NT2/D1 (cell line): ENCODE results near the gene KDM4D.

ENCODE experiments used
- DNase-seq: peaks from one replicate; pipeline ENCODE4 v3.0.0-alpha.2; 2011; ENCODE audit warnings: low read depth, low spot score
- H3K27me3 ChIP-seq: 2 replicates; pipeline ENCODE4 v1.6.0; 2011; ENCODE audit warnings: mild to moderate bottlenecking; ENCODE audit not compliant: insufficient read length, insufficient read depth
- H3K36me3 ChIP-seq: 2 replicates; pipeline ENCODE4 v1.6.1; 2011; ENCODE audit warnings: mild to moderate bottlenecking, low read length, mixed read lengths; ENCODE audit not compliant: insufficient read depth, insufficient read length
- H3K4me1 ChIP-seq: 2 replicates; pipeline ENCODE4 v1.5.1; 2011; ENCODE audit not compliant: insufficient read depth, insufficient read length
- H3K4me3 ChIP-seq: 2 replicates; pipeline ENCODE4 v1.5.1; 2011; ENCODE audit warnings: low read depth; ENCODE audit not compliant: insufficient read length
- H3K9ac ChIP-seq: 2 replicates; pipeline ENCODE4 v1.6.0; 2011; ENCODE audit warnings: low read depth; ENCODE audit not compliant: insufficient read length
- H3K9me3 ChIP-seq: 2 replicates; pipeline ENCODE4 v1.5.1; 2011; ENCODE audit warnings: mild to moderate bottlenecking, low read length; ENCODE audit not compliant: insufficient read depth
- SUZ12 ChIP-seq: IDR thresholded peaks from 2 replicates; pipeline ENCODE4 v1.6.1; 2011; ENCODE audit not compliant: insufficient read length, insufficient read depth; ENCODE audit errors: extremely low read depth
- YY1 ChIP-seq: IDR thresholded peaks from 2 replicates; pipeline ENCODE4 v1.6.1; 2011; ENCODE audit not compliant: insufficient read length, insufficient read depth
- ZNF274 ChIP-seq: IDR thresholded peaks from 2 replicates; pipeline ENCODE4 v1.6.1; 2011; ENCODE audit warnings: mild to moderate bottlenecking, low read depth, low read length

Gene KDM4D

GRCh38 chr11:94973099-94973968 is at the start of gene KDM4D, which contains the start of gene CWC15:
Gene KDM4D, plus strand, starts transcription at chr11:94973709. Its CDS starts 23,664 bp downstream, at chr11:94997373.
Gene CWC15, minus strand, starts transcription at chr11:94973556. Its CDS starts 1,371 bp downstream, at chr11:94972185.
- peak within 1 kb of the TSS; percentile 94 for H3K9ac ChIP-seq
- no peaks in the 10 kb centered on the region for H3K4me1 ChIP-seq
- peaks cover 41% of the 10 kb centered on the region for H3K36me3 ChIP-seq
- DNase-seq: peak; percentile 84
- H3K4me3 ChIP-seq: peak within 1 kb of the TSS; percentile 95
- no peaks in the 10 kb centered on the region for H3K27me3 ChIP-seq
- TF ChIP-seq SUZ12 (no peak), YY1 (peak; percentile 73)
- no peaks in the 10 kb centered on the region for H3K9me3 ChIP-seq

- Histone ChIP-seq H3K36me3 (no peaks in the 10 kb centered on the region), H3K9me3 (no peaks in the 10 kb centered on the region), H3K4me1 (peaks cover 2% of the 10 kb centered on the region), H3K4me3 (no peak overlapping the region), H3K9ac (no peak overlapping the region), H3K27me3 (no peaks in the 10 kb centered on the region)
- TF ChIP-seq SUZ12 (no peak), ZNF274 (no peak), YY1 (no peak)
- no peak for DNase-seq
Measured at GRCh38 chr11:94924171-94924572, 49.3 kb upstream of the KDM4D start.

GRCh38 chr11:94924612-94925011 is 48.9 kb upstream of the KDM4D start:
- Histone ChIP-seq H3K36me3 (no peaks in the 10 kb centered on the region), H3K4me3 (no peak overlapping the region), H3K9ac (no peak overlapping the region), H3K4me1 (peaks cover 2% of the 10 kb centered on the region), H3K27me3 (no peaks in the 10 kb centered on the region), H3K9me3 (no peaks in the 10 kb centered on the region)
- TF ChIP-seq YY1 (no peak), SUZ12 (no peak), ZNF274 (no peak)
- DNase-seq: no peak

- no peak for DNase-seq
- Histone ChIP-seq H3K9ac (no peak overlapping the region), H3K4me1 (peaks cover 2% of the 10 kb centered on the region)
Measured at GRCh38 chr11:94925422-94926270, 47.9 kb upstream of the KDM4D start.

GRCh38 chr11:94926271-94926625 is 47.3 kb upstream of the KDM4D start:
- DNase-seq: no peak
- H3K4me1 ChIP-seq: peaks cover 2% of the 10 kb centered on the region
- H3K9me3 ChIP-seq: no peaks in the 10 kb centered on the region
- TF ChIP-seq YY1 (no peak), ZNF274 (peak; percentile 37; the same call in 1 of the 2 replicates)
- H3K36me3 ChIP-seq: no peaks in the 10 kb centered on the region
- no peaks in the 10 kb centered on the region for H3K27me3 ChIP-seq
- no peak overlapping the region for H3K4me3 ChIP-seq
- no peak overlapping the region for H3K9ac ChIP-seq

More at GRCh38 chr11:94925422-94926270, 47.9 kb upstream of the KDM4D start:
- no peak overlapping the region for H3K4me3 ChIP-seq
- H3K27me3 ChIP-seq: no peaks in the 10 kb centered on the region
- no peaks in the 10 kb centered on the region for H3K36me3 ChIP-seq
- no peaks in the 10 kb centered on the region for H3K9me3 ChIP-seq
- no peak for TF ChIP-seq ZNF274

GRCh38 chr11:94926698-94927237 is 46.7 kb upstream of the KDM4D start:
- Histone ChIP-seq H3K9me3 (no peaks in the 10 kb centered on the region), H3K27me3 (no peaks in the 10 kb centered on the region), H3K4me3 (no peak overlapping the region), H3K4me1 (peaks cover 2% of the 10 kb centered on the region), H3K36me3 (no peaks in the 10 kb centered on the region), H3K9ac (no peak overlapping the region)
- TF ChIP-seq ZNF274 (no peak), YY1 (no peak), SUZ12 (no peak)
- DNase-seq: peak; percentile 23
